Muscle of leg (tissue), 11 donors: ENCODE measurements around the gene ABL1. TPM values are rescaled to one million over a fixed set of nuclear protein-coding genes. Genes with fewer than 3 reads are reported as not detected.

Source experiments
- DNase-seq: peaks from one replicate; pipeline ENCODE4 v3.0.0; 2013
- H3K27ac ChIP-seq: one replicate; pipeline ENCODE4 v1.5.1; 2013; ENCODE audit warnings: mild to moderate bottlenecking, low read length, control low read depth
- H3K27me3 ChIP-seq: one replicate; pipeline ENCODE4 v1.6.1; 2013; ENCODE audit warnings: low read length; ENCODE audit not compliant: control insufficient read depth, insufficient read depth
- H3K36me3 ChIP-seq: one replicate; pipeline ENCODE4 v1.6.1; 2013; ENCODE audit warnings: low read length; ENCODE audit not compliant: control insufficient read depth, insufficient read depth
- H3K4me1 ChIP-seq: one replicate; pipeline ENCODE4 v1.6.1; 2013; ENCODE audit warnings: low read length; ENCODE audit not compliant: control insufficient read depth, insufficient read depth
- H3K4me3 ChIP-seq: one replicate; pipeline ENCODE4 v1.5.1; 2013; ENCODE audit warnings: low read length, control low read depth
- H3K9me3 ChIP-seq: replicated peaks from 2 replicates; pipeline ENCODE4 v1.6.1; 2013; ENCODE audit warnings: low read depth, low read length; ENCODE audit not compliant: control insufficient read depth
- WGBS: methylation state at CpG from one replicate; pipeline ENCODE4 v1.1.5; 2013; ENCODE audit warnings: missing lambda C conversion rate; ENCODE audit not compliant: insufficient coverage; 5-methylcytosine and 5-hydroxymethylcytosine counted together
- polyA plus RNA-seq, 8 donors: library from polyadenylated mRNA; unstranded; fragments of 120-200 nt; gene quantifications; one replicate each; pipeline versions ENCODE4 v1.2.1 to v1.2.3, GENCODE V29; 2013; ENCODE audit warnings: inconsistent platforms in 1 of 8, low replicate concordance in 1 of 8; ENCODE audit not compliant: insufficient read length in 8 of 8, insufficient read depth in 1 of 8
- total RNA-seq: library from RNA; stranded (reverse); fragments of 120-200 nt; gene quantifications from one replicate; pipeline ENCODE4 v1.2.4, GENCODE V29; 2013

The ABL1 gene
- total and polyA plus RNA-seq, 9 donors = 27.0 to 81.7 (median 67.0) TPM

- Histone ChIP-seq H3K36me3 (no peaks in the 10 kb centered on the region), H3K27me3 (no peaks in the 10 kb centered on the region), H3K4me1 (peaks cover 33% of the 10 kb centered on the region), H3K27ac (peak overlapping the region; percentile 97), H3K4me3 (peak overlapping the region; percentile 11), H3K9me3 (peaks cover 3% of the 10 kb centered on the region)
- WGBS = no CpG with 5 or more reads among the region's 4 CpGs
- peak; percentile 97 for DNase-seq
Observed at GRCh38 chr9:130824643-130825350, 10.3 kb upstream of the ABL1 start.

- no peak for DNase-seq
- H3K9me3 ChIP-seq = peaks cover 3% of the 10 kb centered on the region
- no peaks in the 10 kb centered on the region for H3K36me3 ChIP-seq
- H3K4me3 ChIP-seq = no peak overlapping the region
- H3K27me3 ChIP-seq = no peaks in the 10 kb centered on the region
- H3K4me1 ChIP-seq = peaks cover 32% of the 10 kb centered on the region
- H3K27ac ChIP-seq = peak overlapping the region; percentile 97
Observed at GRCh38 chr9:130825351-130825651, 9.8 kb upstream of the ABL1 start.

GRCh38 chr9:130825809-130826208 is 9.2 kb upstream of the ABL1 start:
- DNase-seq = no peak
- Histone ChIP-seq H3K4me1 (peaks cover 34% of the 10 kb centered on the region), H3K27me3 (no peaks in the 10 kb centered on the region), H3K9me3 (peaks cover 3% of the 10 kb centered on the region), H3K27ac (peak overlapping the region; percentile 97), H3K36me3 (no peaks in the 10 kb centered on the region), H3K4me3 (no peak overlapping the region)
- WGBS = no CpG with 5 or more reads among the region's 5 CpGs

DNA sequence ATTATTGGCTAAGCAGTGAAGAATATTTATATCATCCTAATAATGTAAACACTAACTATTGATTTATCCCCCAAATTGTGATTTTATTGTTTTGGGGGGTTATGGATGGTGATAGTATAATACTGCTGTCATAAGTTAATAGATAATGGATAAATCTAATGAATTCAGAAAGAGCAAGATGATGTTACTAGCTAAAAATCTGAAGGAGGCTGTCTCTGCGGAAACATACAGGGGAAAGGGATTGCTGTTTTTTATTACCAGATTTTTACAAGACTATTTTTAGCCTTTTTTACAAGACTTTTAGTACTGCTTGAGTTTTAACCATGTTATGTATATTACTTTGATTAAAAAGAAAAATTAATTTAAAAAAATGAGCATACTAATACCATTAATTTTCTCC is 5.3 kb upstream of the ABL1 start:
- peak; percentile 73 for DNase-seq
- Histone ChIP-seq H3K36me3 (no peaks in the 10 kb centered on the region), H3K27me3 (no peaks in the 10 kb centered on the region), H3K4me1 (peaks cover 36% of the 10 kb centered on the region), H3K4me3 (no peak overlapping the region), H3K9me3 (peaks cover 3% of the 10 kb centered on the region), H3K27ac (peak overlapping the region; percentile 78)
- no CpG with 5 or more reads among the region's 1 CpG for WGBS

- H3K9me3 ChIP-seq = peaks cover 3% of the 10 kb centered on the region
- H3K27ac ChIP-seq = peak overlapping the region; percentile 78
- H3K4me1 ChIP-seq = peaks cover 33% of the 10 kb centered on the region
- peak; percentile 80 for DNase-seq
- no peak overlapping the region for H3K4me3 ChIP-seq
- H3K36me3 ChIP-seq = no peaks in the 10 kb centered on the region
- WGBS = no CpG with 5 or more reads among the region's 3 CpGs
- H3K27me3 ChIP-seq = no peaks in the 10 kb centered on the region
Observed at GRCh38 chr9:130830231-130830760, 4.8 kb upstream of the ABL1 start.

GRCh38 chr9:130831077-130831476 is 4.0 kb upstream of the ABL1 start:
- H3K27ac ChIP-seq = no peak overlapping the region
- no peaks in the 10 kb centered on the region for H3K36me3 ChIP-seq
- H3K4me1 ChIP-seq = peaks cover 29% of the 10 kb centered on the region
- H3K27me3 ChIP-seq = no peaks in the 10 kb centered on the region
- DNase-seq = no peak
- no peak overlapping the region for H3K4me3 ChIP-seq
- H3K9me3 ChIP-seq = peaks cover 3% of the 10 kb centered on the region

GRCh38 chr9:130833031-130833990 is 1.7 kb upstream of the ABL1 start:
- no peak overlapping the region for H3K4me3 ChIP-seq
- peak overlapping the region; percentile 94 for H3K27ac ChIP-seq
- H3K4me1 ChIP-seq = peaks cover 35% of the 10 kb centered on the region
- 24% methylated on average over 3 of the region's 8 CpGs for WGBS
- H3K9me3 ChIP-seq = peaks cover 3% of the 10 kb centered on the region
- peak; percentile 89 for DNase-seq
- H3K36me3 ChIP-seq = no peaks in the 10 kb centered on the region
- no peaks in the 10 kb centered on the region for H3K27me3 ChIP-seq

- Histone ChIP-seq H3K27ac (peak overlapping the region; percentile 96), H3K4me3 (peak overlapping the region; percentile 79), H3K4me1 (peaks cover 41% of the 10 kb centered on the region), H3K36me3 (no peaks in the 10 kb centered on the region), H3K27me3 (no peaks in the 10 kb centered on the region), H3K9me3 (no peaks in the 10 kb centered on the region)
- WGBS = under 1% methylated on average over 35 of the region's 44 CpGs
- DNase-seq = peak; percentile 95
Observed at GRCh38 chr9:130835441-130836298, 616 bp downstream of the ABL1 start.

GRCh38 chr9:130837002-130837511 is 2.0 kb downstream of the ABL1 start:
- Histone ChIP-seq H3K27ac (peak overlapping the region; percentile 96), H3K4me3 (peak overlapping the region; percentile 79), H3K9me3 (no peaks in the 10 kb centered on the region), H3K36me3 (no peaks in the 10 kb centered on the region), H3K4me1 (peaks cover 40% of the 10 kb centered on the region), H3K27me3 (no peaks in the 10 kb centered on the region)
- peak; percentile 70 for DNase-seq
- WGBS = 0% methylated on average over 1 of the region's 5 CpGs
